Measurements from ENCODE around the gene FCN1.

Gene FCN1

GRCh38 chr9:134917431-134918373, at the start of gene FCN1:
Gene FCN1 (minus strand): TSS chr9:134917912. CDS start chr9:134917871, 41 bp downstream.
- no peaks in the 10 kb centered on the region for H3K4me1 ChIP-seq (ENCODE audit: control insufficient read depth, insufficient read depth, low read length)
- H3K36me3 ChIP-seq (ENCODE audit: control insufficient read depth, insufficient read depth, low read length), result no peaks in the 10 kb centered on the region
- H3K27me3 ChIP-seq (ENCODE audit: control insufficient read depth, insufficient read depth, low read length), result no peaks in the 10 kb centered on the region
- H3K27ac ChIP-seq (ENCODE audit: low read depth, low read length), result no peak within 1 kb of the TSS
- H3K4me3 ChIP-seq (ENCODE audit: low read length), result no peak within 1 kb of the TSS
- H3K9ac ChIP-seq (ENCODE audit: low read length), result no peak within 1 kb of the TSS

- Histone ChIP-seq H3K27ac (ENCODE audit: low read depth, low read length) (no peak overlapping the region), H3K36me3 (ENCODE audit: control insufficient read depth, insufficient read depth, low read length) (no peaks in the 10 kb centered on the region), H3K4me1 (ENCODE audit: control insufficient read depth, insufficient read depth, low read length) (no peaks in the 10 kb centered on the region), H3K27me3 (ENCODE audit: control insufficient read depth, insufficient read depth, low read length) (peaks cover 5% of the 10 kb centered on the region), H3K9ac (ENCODE audit: low read length) (no peak overlapping the region), H3K4me3 (ENCODE audit: low read length) (no peak overlapping the region)
Measured at GRCh38 chr9:134966697-134967546, 49.2 kb upstream of the FCN1 start.

- H3K27ac ChIP-seq (ENCODE audit: low read depth, low read length), result no peak overlapping the region
- H3K27me3 ChIP-seq (ENCODE audit: control insufficient read depth, insufficient read depth, low read length), result peaks cover 5% of the 10 kb centered on the region
- no peaks in the 10 kb centered on the region for H3K36me3 ChIP-seq (ENCODE audit: control insufficient read depth, insufficient read depth, low read length)
- no peak overlapping the region for H3K9ac ChIP-seq (ENCODE audit: low read length)
- no peak overlapping the region for H3K4me3 ChIP-seq (ENCODE audit: low read length)
- H3K4me1 ChIP-seq (ENCODE audit: control insufficient read depth, insufficient read depth, low read length), result no peaks in the 10 kb centered on the region
Measured at GRCh38 chr9:134966270-134966669, 48.6 kb upstream of the FCN1 start.

- Histone ChIP-seq H3K27ac (ENCODE audit: low read depth, low read length) (no peak overlapping the region), H3K36me3 (ENCODE audit: control insufficient read depth, insufficient read depth, low read length) (no peaks in the 10 kb centered on the region), H3K9ac (ENCODE audit: low read length) (no peak overlapping the region), H3K27me3 (ENCODE audit: control insufficient read depth, insufficient read depth, low read length) (peaks cover 5% of the 10 kb centered on the region), H3K4me1 (ENCODE audit: control insufficient read depth, insufficient read depth, low read length) (no peaks in the 10 kb centered on the region), H3K4me3 (ENCODE audit: low read length) (no peak overlapping the region)
Measured at GRCh38 chr9:134965851-134966250, 48.1 kb upstream of the FCN1 start.

GRCh38 chr9:134965411-134965810, 47.7 kb upstream of the FCN1 start:
- H3K4me1 ChIP-seq (ENCODE audit: control insufficient read depth, insufficient read depth, low read length), result no peaks in the 10 kb centered on the region
- no peak overlapping the region for H3K4me3 ChIP-seq (ENCODE audit: low read length)
- H3K9ac ChIP-seq (ENCODE audit: low read length), result no peak overlapping the region
- peaks cover under 1% of the 10 kb centered on the region for H3K27me3 ChIP-seq (ENCODE audit: control insufficient read depth, insufficient read depth, low read length)
- H3K27ac ChIP-seq (ENCODE audit: low read depth, low read length), result no peak overlapping the region
- H3K36me3 ChIP-seq (ENCODE audit: control insufficient read depth, insufficient read depth, low read length), result no peaks in the 10 kb centered on the region

- H3K9ac ChIP-seq (ENCODE audit: low read length), result no peak overlapping the region
- H3K27me3 ChIP-seq (ENCODE audit: control insufficient read depth, insufficient read depth, low read length), result no peaks in the 10 kb centered on the region
- no peaks in the 10 kb centered on the region for H3K36me3 ChIP-seq (ENCODE audit: control insufficient read depth, insufficient read depth, low read length)
- H3K4me3 ChIP-seq (ENCODE audit: low read length), result no peak overlapping the region
- no peaks in the 10 kb centered on the region for H3K4me1 ChIP-seq (ENCODE audit: control insufficient read depth, insufficient read depth, low read length)
- no peak overlapping the region for H3K27ac ChIP-seq (ENCODE audit: low read depth, low read length)
Measured at GRCh38 chr9:134964271-134965055, 46.8 kb upstream of the FCN1 start.

- H3K36me3 ChIP-seq (ENCODE audit: control insufficient read depth, insufficient read depth, low read length), result no peaks in the 10 kb centered on the region
- H3K4me1 ChIP-seq (ENCODE audit: control insufficient read depth, insufficient read depth, low read length), result no peaks in the 10 kb centered on the region
- no peak overlapping the region for H3K9ac ChIP-seq (ENCODE audit: low read length)
- H3K27ac ChIP-seq (ENCODE audit: low read depth, low read length), result no peak overlapping the region
- H3K27me3 ChIP-seq (ENCODE audit: control insufficient read depth, insufficient read depth, low read length), result no peaks in the 10 kb centered on the region
- no peak overlapping the region for H3K4me3 ChIP-seq (ENCODE audit: low read length)
Measured at GRCh38 chr9:134963546-134963945, 45.8 kb upstream of the FCN1 start.

- no peaks in the 10 kb centered on the region for H3K27me3 ChIP-seq (ENCODE audit: control insufficient read depth, insufficient read depth, low read length)
- no peak overlapping the region for H3K27ac ChIP-seq (ENCODE audit: low read depth, low read length)
- H3K36me3 ChIP-seq (ENCODE audit: control insufficient read depth, insufficient read depth, low read length), result no peaks in the 10 kb centered on the region
- H3K9ac ChIP-seq (ENCODE audit: low read length), result no peak overlapping the region
- no peak overlapping the region for H3K4me3 ChIP-seq (ENCODE audit: low read length)
- no peaks in the 10 kb centered on the region for H3K4me1 ChIP-seq (ENCODE audit: control insufficient read depth, insufficient read depth, low read length)
Measured at GRCh38 chr9:134962973-134963364, 45.3 kb upstream of the FCN1 start.

- Histone ChIP-seq H3K27ac (ENCODE audit: low read depth, low read length) (no peak overlapping the region), H3K9ac (ENCODE audit: low read length) (no peak overlapping the region), H3K4me3 (ENCODE audit: low read length) (no peak overlapping the region), H3K36me3 (ENCODE audit: control insufficient read depth, insufficient read depth, low read length) (no peaks in the 10 kb centered on the region), H3K4me1 (ENCODE audit: control insufficient read depth, insufficient read depth, low read length) (no peaks in the 10 kb centered on the region), H3K27me3 (ENCODE audit: control insufficient read depth, insufficient read depth, low read length) (no peaks in the 10 kb centered on the region)
Measured at GRCh38 chr9:134962065-134962972, 44.6 kb upstream of the FCN1 start.

- Histone ChIP-seq H3K27ac (ENCODE audit: low read depth, low read length) (no peak overlapping the region), H3K9ac (ENCODE audit: low read length) (no peak overlapping the region)
Measured at GRCh38 chr9:134961331-134962064, 43.8 kb upstream of the FCN1 start.

GRCh38 chr9:134960701-134961181, 43.0 kb upstream of the FCN1 start:
- H3K9ac ChIP-seq (ENCODE audit: low read length), result no peak overlapping the region
- no peaks in the 10 kb centered on the region for H3K4me1 ChIP-seq (ENCODE audit: control insufficient read depth, insufficient read depth, low read length)
- no peaks in the 10 kb centered on the region for H3K27me3 ChIP-seq (ENCODE audit: control insufficient read depth, insufficient read depth, low read length)
- no peak overlapping the region for H3K4me3 ChIP-seq (ENCODE audit: low read length)
- no peaks in the 10 kb centered on the region for H3K36me3 ChIP-seq (ENCODE audit: control insufficient read depth, insufficient read depth, low read length)
- H3K27ac ChIP-seq (ENCODE audit: low read depth, low read length), result no peak overlapping the region

More at GRCh38 chr9:134961331-134962064, 43.8 kb upstream of the FCN1 start:
- no peak overlapping the region for H3K4me3 ChIP-seq (ENCODE audit: low read length)
- no peaks in the 10 kb centered on the region for H3K36me3 ChIP-seq (ENCODE audit: control insufficient read depth, insufficient read depth, low read length)
- no peaks in the 10 kb centered on the region for H3K27me3 ChIP-seq (ENCODE audit: control insufficient read depth, insufficient read depth, low read length)
- no peaks in the 10 kb centered on the region for H3K4me1 ChIP-seq (ENCODE audit: control insufficient read depth, insufficient read depth, low read length)
